Lower leg skin (tissue), 3 donors: ENCODE data around the gene THBS3.

ENCODE experiments used
- CTCF ChIP-seq, 3 donors: fragments of 450-650 bp; IDR thresholded peaks; one replicate each; pipeline ENCODE4 v1.5.1; 2016; ENCODE audit warnings: antibody characterized with exemption in 3 of 3, mild to moderate bottlenecking in 3 of 3, moderate library complexity in 2 of 3
- POLR2A ChIP-seq, 2 donors: fragments of 450-650 bp; IDR thresholded peaks; one replicate each; pipeline ENCODE4 v1.6.1; 2016 to 2017; ENCODE audit warnings: antibody characterized with exemption in 2 of 2, mild to moderate bottlenecking in 1 of 2, moderate library complexity in 1 of 2

GRCh38 chr1:155210314-155211104 lies 2.8 kb upstream of the THBS3 start:
- TF ChIP-seq POLR2A (IDR thresholded peaks at IDR 0.05) (no peak), CTCF (IDR thresholded peaks at IDR 0.05) (no peak)
